SKM-1 treated with dmso at 0.1 percent for 144 hours (cell line): ENCODE data around the gene GPER1.
"Not testable (repeated sequence)": the region's sequence is repeated elsewhere in the genome, so short reads cannot be mapped to it uniquely, and the experiment has no call there.

ENCODE experiments used
- DNase-seq: peaks from one replicate; lab custom pipeline; 2025; ENCODE audit not compliant: unreplicated experiment; lab: John Stamatoyannopoulos, UW

The GPER1 gene

GRCh38 chr7:1116383-1117008 is 28.6 kb downstream of the GPER1 start:
- DNase-seq, result not testable (repeated sequence)

GRCh38 chr7:1117321-1117928 is 29.5 kb downstream of the GPER1 start:
- no peak for DNase-seq

GRCh38 chr7:1119201-1119600 is 31.3 kb downstream of the GPER1 start:
- no peak for DNase-seq

- DNase-seq, result no peak
Measured at GRCh38 chr7:1120791-1121190, 32.9 kb downstream of the GPER1 start.

DNA sequence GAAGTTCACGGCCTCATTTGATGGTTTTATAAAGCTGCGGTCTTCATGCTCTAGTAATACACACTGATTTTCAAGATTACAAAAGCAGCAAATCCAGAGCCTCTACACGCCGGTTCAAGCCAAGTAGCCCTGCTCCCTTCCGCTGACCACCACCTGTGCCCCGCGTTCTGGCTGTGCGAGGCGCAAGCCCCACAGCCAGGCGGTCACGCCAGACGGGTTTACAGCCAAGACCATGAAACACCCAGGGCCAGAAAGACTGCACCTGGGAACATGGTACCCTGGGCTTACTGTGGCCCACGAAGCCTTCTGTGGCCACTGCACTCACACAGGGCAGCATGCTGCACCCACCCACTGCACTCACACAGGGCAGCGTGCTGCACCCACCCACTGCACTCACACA is 33.6 kb downstream of the GPER1 start:
- DNase-seq, result no peak

- DNase-seq, result no peak
Measured at GRCh38 chr7:1121886-1122831, 34.2 kb downstream of the GPER1 start.

DNA sequence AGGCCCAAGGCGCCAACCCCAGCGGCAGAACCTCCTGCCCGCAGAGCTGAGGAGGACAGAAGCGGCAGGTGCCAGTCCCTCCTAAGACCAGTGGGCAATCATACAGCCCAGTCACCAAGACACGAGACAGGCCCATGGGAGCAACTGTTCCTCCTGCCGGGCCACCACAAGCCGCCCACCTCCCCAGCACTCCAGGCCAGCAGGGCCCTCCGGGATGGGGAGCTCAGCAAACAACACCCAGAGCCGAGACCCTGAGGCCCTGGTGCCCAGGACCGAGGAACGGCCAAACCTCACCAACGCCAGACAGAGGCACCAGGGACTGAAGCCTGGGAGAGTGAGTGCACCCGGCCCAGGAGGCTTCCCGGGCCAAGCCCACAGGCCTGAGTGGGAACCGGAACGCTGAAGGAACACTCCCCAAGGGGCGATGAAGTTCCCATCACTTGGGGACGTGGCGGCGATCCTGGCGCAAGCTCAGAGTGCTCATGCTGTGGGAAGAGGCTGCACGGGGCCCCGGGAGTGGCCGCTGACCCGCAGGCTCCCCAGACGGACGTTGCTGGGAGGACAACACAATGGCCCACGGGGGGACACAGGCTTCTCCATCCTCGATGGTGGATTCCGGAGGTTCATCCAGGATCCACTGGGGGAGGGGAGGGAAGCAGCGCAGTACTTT is 35.1 kb downstream of the GPER1 start:
- DNase-seq, result no peak

- DNase-seq, result no peak
Measured at GRCh38 chr7:1123715-1124114, 35.8 kb downstream of the GPER1 start.

DNA sequence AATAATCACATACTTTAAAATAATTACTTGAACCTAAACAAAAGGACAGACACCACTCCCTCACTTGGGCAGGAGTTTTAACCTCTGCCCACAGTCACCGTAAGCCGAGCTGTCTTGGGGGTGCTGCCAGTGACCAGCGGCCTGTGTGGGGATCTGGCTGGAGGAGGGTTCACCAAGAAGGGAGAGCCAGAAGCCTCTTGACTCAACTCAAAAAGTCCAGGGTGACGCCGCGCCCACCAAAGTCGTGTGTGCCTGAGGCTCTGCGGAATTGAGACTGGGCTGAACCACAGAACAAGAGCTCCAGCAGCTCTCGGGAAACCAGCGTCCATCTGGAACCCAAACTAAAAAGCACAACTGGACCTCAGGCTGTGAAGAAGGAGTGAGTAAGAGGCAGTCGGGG is 36.3 kb downstream of the GPER1 start:
- DNase-seq, result no peak

DNA sequence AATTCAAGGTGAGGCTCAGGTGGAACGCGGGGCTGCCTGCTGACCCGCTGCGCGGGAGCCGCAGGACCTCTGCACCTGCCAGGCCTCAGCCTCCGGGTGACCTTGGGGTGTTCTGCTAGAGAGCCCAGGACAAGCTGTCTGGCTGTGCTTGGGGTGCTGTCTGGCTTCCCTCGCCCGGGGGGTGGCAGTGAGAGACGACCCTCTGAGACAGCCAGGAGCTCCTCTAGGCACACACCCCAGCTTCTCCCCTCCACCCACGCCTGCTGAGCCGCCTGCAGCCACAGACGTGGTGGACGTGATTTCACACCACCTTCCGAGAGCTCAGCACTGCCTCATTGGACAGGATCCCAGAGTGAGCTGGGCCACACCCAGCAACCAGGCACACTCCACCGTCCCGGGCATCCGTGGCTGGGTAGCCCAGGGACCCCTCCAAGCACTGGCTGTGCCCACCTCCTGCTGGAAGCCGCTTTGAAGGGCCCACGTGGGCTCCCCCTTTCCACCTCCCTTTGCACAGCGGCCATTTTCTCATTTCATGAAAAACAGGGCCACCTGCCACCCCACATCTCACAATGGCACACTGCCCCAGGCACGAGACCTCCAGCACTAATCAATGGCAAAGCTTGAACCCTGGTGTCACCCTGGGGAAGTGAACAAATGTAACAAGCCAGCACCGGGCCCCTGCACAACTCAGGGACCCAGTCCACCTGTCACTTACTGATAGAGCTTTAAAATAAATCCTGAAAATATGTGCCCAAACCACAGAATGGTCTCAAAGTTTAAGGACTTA is 37.1 kb downstream of the GPER1 start:
- DNase-seq, result no peak

DNA sequence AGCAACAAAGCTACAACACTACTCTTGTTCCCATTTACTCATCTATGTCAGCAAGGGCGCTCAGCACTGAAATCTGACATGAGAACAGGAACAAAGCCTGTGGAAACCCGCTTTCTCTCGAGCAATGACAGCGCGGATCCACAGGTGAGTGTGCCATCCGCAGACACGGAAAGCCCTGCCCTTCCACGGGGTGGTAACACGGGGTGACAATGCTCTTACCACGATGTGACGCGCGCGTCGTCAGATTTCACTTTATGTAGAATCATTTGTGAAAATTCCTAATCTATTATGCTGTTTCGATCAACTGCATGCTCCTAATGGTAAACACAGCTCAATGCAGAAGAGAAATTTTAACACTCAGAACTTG is 37.7 kb downstream of the GPER1 start:
- DNase-seq, result no peak

GRCh38 chr7:1127001-1127400 is 39.1 kb downstream of the GPER1 start:
- DNase-seq, result no peak

DNA sequence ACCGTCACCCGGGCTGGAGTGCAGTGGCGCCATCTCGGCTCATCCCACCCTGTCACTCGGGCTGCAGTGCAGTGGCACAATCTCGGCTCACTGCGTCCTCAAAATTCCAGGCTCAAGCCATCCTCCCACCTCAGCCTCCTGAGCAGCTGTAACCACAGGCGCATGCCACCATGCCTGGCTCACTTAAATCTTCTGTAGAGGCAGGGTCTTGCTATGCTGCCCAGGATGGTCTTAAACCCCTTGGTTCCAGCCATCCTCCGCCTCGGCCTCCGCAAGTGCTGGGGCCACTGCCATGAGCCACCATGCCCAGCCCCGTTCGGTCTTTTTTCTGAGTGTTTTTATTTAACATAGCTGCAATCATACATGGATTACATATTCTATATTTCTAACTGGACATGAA is 41.5 kb downstream of the GPER1 start:
- no peak for DNase-seq

- no peak for DNase-seq
Measured at GRCh38 chr7:1130021-1130990, 42.4 kb downstream of the GPER1 start.

- DNase-seq, result no peak
Measured at GRCh38 chr7:1131471-1132265, 43.8 kb downstream of the GPER1 start.

DNA sequence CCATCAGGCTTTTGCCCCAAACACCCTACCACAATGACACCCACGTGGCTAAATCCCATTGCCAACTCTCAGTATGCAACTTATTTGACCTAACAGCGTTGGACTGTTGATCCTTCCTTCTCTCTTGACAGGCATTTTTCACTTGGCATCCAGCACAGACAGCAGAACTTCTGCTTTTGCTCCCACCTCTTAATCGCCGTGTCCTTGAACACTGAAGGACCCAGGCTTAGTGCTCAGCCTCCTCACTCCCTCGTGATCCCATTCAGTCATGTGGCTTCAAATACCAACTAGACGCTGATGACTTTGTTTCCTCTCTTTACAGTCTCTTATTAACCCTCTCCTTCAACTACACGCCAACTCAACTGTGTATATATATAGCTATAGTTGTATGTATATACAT is 47.0 kb downstream of the GPER1 start:
- no peak for DNase-seq

DNA sequence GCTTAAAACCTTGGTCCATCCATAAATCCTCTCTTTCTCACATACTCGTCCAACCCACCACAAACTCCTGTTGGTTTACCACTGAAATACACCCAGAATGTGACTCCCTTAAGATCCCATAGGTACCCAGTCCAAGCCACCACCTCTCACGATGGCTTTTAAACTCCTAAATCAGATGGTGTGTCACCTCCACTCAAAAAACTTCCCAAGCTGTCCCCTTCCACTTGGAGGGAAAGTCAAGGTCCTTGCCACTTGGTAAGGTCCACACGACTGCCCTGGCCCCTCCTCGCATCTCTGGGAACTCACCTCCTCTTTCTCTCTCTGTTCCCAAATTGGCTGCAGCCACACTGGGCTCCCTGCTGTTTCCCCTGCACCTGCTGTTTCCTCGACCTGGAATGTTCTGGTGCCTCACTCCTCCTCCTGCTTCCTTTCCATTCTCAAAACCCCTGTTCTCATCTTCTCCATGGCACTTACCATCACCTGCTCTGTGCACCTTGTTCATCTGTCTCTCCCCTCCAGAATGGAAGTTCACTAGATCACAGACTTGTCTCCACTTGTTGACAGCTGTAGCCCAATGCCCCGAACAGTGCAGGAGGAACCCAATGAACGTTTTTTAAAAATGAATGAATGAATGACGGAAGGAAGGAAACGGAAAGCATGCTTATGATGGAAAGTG is 49.1 kb downstream of the GPER1 start:
- no peak for DNase-seq

GRCh38 chr7:1137517-1138167 is 49.7 kb downstream of the GPER1 start:
- no peak for DNase-seq
